Vagina (tissue), 2 donors: ENCODE data around the gene KCNN3.

Experiments used
- CTCF ChIP-seq, 3 experiments: fragments of 450-650 bp in 2 of 3; fragments of 200-600 bp in 1 of 3; sonication (generic) in 1 of 3; IDR thresholded peaks; one replicate each; pipeline ENCODE4 v1.5.1; 2017 to 2019; ENCODE audit warnings: antibody characterized with exemption in 3 of 3, mild to moderate bottlenecking in 2 of 3, moderate library complexity in 2 of 3
- POLR2A ChIP-seq, 2 donors: fragments of 450-650 bp; IDR thresholded peaks; one replicate each; pipeline ENCODE4 v1.6.1; 2017; ENCODE audit warnings: antibody characterized with exemption in 2 of 2, mild to moderate bottlenecking in 2 of 2, moderate library complexity in 2 of 2
- POLR2AphosphoS5 ChIP-seq, 2 donors: sonication (generic); formaldehyde crosslinking; IDR thresholded peaks; one replicate each; pipeline ENCODE4 v1.9.0; 2017; ENCODE audit warnings: antibody characterized with exemption in 2 of 2, mild to moderate bottlenecking in 2 of 2, low read depth in 1 of 2; ENCODE audit not compliant: insufficient read depth in 1 of 2

- TF ChIP-seq CTCF (IDR thresholded peaks at IDR 0.05) (no peak), POLR2A (IDR thresholded peaks at IDR 0.05) (no peak), POLR2AphosphoS5 (IDR thresholded peaks at IDR 0.05; ENCODE audit: insufficient read depth in 1 of 2, low read depth in 1 of 2) (no peak)
Observed at GRCh38 chr1:154686507-154686906, 183.6 kb downstream of the KCNN3 start.
